Stimulated activated CD4-positive, alpha-beta T cell treated with anti-CD3 and anti-CD28 coated beads, Interleukin-4, amount 100 ng/mL, for 48 hours (primary cell): ENCODE measurements around the gene MEIOSIN.

Experiments
- DNase-seq, 2 donors: peaks; one replicate each; pipeline ENCODE4 v3.0.0-alpha.2; 2020; ENCODE audit warnings: low read depth in 2 of 2

The MEIOSIN gene

DNA sequence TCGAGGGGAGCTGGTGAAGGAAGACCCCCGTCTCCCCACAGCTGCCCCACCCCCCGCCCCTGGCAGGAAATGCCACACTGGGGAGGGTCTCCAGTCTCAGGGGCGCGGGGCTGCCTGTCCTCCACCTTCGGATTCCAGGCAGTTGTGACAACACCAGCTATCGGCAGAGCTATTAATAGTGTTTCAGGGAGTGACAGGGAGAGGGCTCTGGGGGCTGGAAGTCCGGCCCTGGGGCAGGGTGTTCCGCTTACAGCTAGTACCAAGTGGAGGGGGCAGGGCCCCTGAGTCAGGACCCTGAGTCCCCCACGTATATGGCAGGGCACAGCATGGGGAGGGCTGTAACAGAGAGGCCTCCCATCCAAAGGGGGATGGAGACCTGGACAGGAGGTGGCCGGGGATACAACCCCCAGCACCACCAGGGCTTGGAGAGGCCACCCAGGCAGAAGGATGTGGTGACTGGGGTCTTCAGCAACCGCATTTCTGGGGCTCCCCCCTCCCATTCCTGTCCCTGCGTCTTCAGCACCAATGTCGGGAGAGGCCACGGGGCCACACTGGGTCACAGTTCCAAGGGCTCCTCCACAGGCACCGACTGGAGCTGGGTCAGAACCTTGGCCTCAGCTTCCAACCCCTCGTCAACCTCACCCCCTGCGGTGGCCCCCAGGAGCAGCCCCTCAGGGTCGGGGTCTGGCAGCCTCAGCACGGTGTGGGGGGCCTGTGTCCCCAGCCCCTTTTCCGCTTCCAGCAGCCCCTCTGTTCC, 31.9 kb downstream of the MEIOSIN start:
- DNase-seq, result no peak

DNA sequence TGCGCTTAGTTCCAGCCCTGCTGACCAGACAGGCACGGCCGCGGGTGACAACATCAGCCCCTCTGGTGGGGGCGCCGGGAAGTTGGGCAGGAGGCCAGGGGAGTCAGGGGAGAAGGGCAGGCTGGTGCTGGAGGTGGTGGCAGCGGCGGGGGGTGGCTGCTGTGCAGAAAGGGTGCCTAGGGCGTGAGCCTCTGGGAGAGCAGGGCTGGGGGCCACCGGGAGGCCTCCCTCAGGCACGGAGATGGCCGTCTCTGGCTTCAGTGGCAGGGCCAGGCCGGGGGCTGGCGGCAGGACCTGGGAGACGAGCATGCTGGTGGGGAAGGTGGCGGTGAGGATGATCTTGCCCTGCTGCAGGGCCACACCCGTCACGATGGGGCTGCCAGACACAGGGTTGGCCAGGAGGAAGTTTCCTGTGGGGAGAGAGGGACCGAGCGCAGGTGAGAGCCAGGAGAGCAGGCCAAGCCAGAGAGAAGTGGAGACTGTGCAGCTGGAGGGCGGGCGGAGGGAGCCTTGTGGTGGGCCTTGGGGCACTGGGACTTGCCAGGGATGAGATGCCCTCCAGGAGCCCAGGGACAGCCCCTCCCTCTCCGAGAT, 32.6 kb downstream of the MEIOSIN start:
- no peak for DNase-seq

DNA sequence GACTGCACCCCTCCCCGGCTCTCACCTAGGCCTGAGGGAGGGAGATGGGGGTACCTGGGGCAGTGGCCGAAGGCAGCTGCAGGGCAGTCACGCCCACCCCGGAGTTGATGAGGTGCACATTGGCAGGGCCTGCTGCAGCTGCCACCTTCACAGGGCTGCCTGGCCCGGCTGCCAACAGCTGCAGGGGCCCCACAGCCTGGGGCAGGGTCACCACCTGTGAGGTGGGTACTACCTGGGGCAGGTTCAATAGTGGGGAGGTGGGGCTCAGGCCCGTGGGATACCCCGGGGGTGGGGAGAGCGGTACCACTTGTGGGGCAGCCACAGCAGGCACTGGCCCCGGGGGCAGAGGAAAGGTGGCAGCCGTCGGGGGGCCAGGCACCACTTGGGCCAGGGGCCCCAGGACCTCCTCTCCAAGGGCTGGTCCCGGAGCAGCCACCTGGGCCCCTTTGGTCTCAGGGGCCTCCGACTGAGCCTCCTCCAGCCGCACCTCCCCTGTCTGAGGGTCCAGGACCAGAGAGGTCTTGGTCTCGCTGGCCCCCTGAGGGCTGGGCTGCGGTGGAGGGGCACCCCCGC, 33.1 kb downstream of the MEIOSIN start:
- no peak for DNase-seq

DNA sequence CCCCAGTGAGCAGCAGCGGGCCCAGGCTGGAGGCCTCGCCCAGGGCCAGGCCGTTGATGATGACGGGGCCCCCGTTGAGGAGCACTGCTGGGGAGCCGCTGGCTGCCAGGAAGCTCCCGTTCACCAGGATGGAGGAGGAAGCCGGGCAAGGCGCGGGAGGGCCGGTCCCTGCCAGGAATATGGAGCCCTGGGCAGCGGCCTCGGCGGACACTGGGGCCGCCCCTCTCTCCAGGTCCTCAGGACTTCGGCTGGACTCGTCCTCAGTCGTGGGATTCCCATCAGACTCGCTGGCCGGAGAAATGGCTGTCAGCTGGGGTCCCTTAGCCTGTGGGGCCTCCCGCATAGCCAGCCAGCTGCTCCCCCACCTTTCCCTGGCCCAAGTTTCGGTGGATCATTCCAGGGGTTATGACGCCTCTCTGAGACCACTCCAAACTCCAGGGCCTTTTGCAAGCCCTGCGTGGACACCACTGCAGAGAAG, 33.7 kb downstream of the MEIOSIN start:
- no peak for DNase-seq

DNA sequence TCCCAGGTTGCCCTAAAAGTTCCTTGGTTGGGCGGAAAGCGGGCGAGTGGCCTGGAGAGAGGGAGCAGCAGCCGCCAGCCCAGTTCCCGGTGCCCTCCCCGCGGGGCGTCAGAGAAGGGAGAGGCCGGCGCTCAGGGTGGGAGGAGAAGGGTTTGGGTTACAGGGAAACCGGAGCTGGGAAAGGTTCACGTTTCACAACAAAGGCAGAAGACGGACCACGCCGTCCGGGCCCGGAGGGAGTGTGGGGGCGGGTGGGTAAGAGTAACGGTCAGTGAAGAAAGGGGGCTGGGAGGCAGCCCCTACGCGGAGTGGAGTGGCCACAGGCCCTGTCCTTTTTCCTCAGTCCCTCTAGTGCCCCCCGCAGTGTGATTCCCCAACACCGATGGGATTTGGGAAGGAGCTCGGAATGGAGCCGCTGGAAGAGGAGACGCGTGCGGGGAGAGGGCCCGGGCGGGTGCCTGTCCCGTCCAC, 34.2 kb downstream of the MEIOSIN start:
- no peak for DNase-seq

DNA sequence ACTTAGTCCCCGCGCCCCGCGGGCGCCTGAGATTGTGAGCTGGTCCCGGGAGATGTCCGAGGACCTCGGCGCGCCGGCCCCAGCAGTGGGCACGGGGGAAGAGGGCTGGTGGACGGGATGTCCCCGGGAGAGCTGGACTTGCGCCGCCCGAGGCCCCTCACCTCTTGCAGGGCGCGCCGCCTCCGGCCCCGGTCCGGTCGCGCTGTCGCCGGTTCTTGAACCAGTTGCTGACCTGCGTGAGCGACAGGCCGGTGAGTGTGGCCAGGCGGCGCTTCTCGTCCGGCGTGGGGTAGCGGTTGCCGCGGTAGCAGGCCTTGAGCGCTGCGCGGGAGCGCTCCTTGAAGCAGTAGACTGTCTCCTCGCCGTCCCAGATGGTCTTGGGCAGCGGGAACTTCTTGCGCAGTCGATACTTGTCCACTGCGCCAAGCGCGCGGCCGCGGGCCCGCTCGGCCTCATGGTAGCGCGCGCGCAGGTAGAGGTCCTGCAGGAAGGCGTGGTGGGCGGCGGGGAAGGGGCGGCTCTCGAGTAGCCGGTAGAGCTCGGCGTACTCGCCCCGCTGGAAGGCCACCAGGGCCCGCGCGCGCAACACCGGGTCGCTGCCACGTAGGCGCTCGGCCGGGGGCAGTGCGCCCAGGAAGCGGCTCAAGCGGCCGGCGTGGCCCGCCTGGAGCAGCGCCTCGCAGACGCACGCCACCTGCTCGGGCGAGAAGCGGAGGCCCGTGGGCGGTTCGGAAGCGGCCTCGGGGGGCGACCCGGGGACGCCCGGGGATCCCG, 34.8 kb downstream of the MEIOSIN start:
- DNase-seq, result peak in 1 of 2 donors; percentile 23

DNA sequence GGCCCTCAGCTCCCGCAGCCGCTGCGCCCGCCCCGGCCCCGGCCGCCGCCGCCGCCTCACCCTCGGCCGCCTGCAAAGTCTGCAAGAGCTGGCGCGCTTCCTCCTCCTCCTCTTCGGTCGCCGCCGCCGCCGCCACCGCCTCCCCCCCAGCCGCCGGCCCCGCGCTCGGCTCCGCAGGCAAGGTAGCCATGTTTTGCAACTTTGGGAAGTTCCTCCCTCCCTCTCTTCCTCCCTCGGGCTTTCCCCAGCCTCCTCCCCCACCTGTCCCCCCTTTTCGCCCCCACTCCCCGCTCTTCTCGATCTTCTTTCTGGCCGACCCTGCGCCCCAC, 35.4 kb downstream of the MEIOSIN start:
- DNase-seq, result peak; percentile 28 to 35

DNA sequence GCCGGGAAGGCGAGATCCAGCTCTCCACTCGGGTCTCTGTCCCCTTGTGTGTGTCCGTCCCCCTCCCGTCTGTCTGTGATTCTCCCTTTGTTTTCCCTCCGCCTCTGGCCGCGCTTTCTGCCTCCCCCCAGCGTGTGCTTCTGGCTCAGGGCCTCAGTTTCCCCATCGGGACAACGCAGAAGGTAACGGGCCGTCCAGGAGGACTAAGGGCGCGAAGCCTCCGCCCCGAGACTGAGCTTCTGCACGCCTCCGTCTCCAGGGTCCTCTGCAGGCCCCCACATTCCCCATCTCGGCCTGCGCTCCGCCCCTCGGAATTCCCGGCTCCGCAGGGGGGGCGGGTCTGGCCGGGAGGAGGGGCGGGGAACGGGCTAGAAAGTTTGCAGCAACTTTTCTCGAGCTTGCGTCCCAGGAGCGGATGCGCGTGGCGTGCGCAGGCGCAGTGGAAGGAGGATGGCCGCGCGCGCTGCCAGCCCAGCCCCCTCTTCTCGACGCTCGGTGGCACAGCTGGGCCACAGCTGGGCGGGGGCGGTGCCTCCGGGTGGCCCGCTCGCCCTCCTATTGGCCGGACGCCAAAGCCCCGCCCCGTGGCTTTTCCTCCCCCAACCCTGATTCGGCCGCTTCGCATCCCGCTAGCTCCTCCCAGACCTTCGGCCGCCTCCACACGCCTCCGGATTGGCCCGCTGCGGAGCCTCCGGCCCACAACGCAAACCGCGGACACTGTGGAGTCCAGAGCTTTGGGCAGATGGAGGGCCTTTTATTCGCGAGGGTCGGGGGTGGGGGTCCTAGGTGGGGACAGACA, 35.9 kb downstream of the MEIOSIN start, which contains the start of gene SIX5:
Gene SIX5 (minus strand): TSS at position 269 of the 799 bp plus-strand sequence. CDS start 408 bp downstream, outside the sequence.
- peak; percentile 96 to 98 for DNase-seq

DNA sequence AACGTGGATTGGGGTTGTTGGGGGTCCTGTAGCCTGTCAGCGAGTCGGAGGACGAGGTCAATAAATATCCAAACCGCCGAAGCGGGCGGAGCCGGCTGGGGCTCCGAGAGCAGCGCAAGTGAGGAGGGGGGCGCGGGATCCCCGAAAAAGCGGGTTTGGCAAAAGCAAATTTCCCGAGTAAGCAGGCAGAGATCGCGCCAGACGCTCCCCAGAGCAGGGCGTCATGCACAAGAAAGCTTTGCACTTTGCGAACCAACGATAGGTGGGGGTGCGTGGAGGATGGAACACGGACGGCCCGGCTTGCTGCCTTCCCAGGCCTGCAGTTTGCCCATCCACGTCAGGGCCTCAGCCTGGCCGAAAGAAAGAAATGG, 36.6 kb downstream of the MEIOSIN start:
- peak; percentile 30 to 42 for DNase-seq

DNA sequence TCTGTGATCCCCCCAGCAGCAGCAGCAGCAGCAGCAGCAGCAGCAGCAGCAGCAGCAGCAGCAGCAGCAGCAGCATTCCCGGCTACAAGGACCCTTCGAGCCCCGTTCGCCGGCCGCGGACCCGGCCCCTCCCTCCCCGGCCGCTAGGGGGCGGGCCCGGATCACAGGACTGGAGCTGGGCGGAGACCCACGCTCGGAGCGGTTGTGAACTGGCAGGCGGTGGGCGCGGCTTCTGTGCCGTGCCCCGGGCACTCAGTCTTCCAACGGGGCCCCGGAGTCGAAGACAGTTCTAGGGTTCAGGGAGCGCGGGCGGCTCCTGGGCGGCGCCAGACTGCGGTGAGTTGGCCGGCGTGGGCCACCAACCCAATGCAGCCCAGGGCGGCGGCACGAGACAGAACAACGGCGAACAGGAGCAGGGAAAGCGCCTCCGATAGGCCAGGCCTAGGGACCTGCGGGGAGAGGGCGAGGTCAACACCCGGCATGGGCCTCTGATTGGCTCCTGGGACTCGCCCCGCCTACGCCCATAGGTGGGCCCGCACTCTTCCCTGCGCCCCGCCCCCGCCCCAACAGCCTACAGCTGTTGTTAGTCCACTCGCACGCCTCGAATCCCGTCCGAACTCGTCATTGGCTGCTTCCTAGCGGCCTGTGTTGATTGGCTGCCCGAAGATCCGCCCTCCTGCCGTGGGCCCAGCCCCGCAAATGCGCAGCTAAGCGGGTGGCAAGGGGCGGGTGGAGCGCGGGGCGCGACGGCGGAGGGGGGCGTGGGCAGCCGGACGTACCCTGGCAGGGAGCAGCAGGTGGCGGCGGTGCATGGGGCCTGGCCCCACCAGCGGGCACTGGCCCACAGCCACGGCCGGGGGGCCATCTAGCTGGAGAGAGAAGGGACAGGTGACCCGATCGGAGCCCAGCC, 37.2 kb downstream of the MEIOSIN start:
- peak; percentile 86 to 88 for DNase-seq

DNA sequence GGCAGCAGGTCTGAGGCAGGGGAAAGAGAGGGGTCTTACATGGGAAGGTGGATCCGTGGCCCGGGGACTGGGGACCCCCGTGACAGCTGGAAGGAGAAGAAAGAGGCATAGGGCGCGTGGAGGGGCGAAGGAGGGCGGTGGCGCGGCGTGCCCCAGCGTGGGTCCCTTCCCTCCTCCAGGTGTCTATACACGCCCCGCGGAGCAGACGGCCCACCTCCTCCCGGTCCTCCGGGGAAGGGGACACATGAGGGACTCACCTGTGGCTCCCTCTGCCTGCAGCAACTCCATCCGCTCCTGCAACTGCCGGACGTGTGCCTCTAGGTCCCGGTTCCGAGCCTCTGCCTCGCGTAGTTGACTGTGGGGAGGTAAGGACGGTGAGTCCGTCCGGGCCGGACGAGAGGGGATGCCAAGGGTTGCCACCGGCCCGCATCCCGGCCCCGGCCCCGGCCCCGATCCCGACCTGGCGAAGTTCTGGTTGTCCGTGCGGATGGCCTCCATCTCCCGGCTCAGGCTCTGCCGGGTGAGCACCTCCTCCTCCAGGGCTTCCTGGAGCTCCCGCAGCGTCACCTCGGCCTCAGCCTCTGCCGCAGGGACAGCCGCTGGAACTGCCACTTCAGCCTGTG, 38.2 kb downstream of the MEIOSIN start:
- no peak for DNase-seq

DNA sequence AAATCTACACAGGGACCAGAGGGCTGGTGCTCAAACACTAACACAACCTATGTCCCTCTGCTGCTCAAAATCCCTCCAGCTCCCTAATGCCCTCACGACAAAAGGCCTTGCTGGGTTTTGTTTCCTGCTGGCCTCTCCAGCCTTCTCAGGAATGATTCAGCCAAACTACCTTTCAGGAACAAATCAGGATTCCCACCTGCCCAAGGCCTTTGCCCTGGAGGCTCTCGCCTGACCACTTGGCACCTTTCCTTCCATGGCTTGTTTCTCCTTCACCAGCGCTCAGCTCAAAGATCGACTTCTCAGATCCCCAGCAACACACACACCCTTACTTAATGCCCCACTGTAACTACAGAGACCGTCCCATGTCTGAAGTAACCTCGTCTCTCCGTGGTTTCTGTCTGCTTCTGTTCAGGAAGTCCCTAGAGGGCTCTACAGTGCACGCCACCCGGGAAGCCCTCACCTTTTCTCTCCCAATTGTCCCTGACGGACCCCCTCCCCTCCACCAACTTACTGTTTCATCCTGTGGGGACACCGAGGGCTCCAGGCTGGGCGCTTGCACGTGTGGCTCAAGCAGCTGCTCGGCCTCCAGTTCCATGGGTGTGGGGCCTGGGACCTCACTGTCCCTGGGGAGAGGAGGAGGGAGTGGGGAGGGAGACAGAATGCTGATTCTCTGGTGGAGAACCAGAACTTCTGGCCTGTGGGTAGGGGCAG, 39.0 kb downstream of the MEIOSIN start:
- DNase-seq, result no peak

DNA sequence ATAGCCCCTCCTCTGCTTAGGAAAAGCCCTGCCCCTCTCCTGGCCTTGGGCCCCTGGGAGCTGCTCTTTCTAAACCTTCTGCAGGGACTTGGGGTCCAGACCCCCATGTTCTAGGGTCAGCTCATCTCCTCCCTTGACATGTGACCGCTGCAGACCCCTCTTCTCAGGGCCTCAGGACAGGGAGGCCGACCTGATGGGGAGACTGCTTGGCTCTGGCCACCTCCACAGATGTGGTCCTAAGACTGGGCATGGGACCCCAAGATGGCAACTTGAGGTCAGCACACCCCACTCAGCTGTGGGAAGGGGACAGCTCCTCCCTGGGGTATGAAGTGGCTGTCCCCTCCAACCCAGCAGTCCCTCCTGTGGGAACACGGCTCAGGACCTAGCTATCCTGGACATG, 39.7 kb downstream of the MEIOSIN start:
- no peak for DNase-seq

DNA sequence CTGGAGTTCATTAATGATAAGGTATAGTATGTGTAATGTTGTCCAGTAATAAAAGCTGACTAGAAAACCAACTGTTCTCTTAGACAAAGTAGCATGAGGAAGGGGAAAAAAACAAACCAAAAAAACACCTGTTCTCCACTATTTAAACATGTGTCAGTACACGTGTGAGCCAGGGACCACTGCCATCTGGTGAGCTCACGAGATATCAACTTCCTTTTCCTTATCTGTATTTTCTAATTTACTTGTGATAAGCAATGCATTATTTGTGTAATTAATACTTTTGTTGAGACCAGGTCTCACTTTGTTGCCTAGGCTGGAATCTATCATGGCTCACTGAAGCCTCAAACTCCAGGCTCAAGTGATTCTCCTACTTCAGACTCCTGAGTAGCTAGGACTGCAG, 40.1 kb downstream of the MEIOSIN start:
- no peak for DNase-seq

DNA sequence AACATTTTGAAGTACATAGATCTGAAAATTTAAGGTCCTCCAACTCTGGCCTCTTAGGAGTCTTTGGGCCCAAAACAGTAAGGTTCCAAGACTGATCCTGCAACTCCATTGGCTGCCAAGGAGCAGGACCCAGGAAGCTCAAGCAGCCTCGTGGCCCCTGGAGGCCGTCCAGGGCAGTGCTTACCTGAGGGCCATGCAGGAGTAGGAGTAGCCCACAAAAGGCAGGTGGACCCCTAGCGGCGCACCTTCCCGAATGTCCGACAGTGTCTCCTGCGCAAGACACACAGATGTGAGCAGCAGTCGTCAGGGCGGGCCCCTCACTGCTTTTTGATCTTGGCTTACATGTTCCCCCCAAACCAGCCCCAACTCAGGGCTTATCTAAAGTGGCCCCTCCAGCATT, 41.5 kb downstream of the MEIOSIN start:
- DNase-seq, result no peak

DNA sequence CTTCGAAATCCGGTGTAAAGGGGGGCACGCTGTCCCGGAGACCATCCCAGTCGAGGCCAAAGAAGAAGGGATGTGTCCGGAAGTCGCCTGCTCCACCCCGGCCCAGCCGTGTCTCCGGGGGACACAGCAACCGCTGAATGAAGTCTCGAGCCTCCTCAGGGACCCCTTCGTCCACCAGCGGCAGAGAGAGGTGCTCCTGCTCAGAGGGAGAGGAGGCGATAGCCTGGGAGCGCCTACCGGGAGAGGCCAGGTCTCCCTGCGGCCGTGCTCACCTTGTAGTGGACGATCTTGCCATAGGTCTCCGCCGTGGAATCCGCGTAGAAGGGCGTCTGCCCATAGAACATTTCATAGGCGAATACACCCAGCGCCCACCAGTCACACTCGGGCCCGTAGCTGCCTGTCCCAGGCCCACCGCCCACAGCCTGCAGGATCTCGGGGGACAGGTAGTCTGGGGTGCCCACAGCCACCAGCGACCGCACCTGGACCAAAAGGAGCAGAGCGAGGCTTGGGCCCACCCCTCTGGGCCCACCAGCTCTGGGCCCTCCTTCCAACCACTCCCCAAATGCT, 44.2 kb downstream of the MEIOSIN start:
- DNase-seq, result no peak

DNA sequence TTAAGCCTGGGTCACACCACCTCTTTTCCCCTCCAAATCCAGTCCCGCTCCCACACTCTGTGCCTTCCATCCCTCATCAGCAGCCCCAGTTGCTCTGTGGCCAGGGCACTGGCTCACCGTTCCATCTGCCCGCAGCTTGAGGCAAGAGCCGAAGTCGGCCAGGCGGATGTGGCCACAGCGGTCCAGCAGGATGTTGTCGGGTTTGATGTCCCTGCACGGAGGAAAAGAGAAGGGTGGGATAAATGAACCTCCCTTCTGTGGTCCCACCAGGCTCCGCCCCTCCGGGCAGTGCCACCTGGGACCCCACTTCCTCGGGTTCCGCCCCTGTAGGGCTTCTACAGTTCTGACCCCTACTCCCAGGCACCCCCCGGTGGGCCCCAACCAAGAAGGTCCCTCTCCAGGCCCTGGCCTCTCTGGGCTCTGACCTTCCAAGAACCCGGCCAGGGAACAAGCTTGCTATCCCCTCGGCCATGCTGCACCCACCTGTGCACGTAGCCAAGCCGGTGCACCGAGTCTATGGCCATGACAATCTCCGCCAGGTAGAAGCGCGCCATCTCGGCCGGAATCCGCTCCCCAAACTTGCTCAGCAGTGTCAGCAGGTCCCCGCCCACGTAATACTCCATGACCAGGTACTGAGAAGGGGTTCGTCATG, 44.9 kb downstream of the MEIOSIN start:
- no peak for DNase-seq
